Pons (tissue), 1 donor: ENCODE results near the gene TBCD.

Source experiments
- DNase-seq: peaks from one replicate; pipeline ENCODE4 v3.0.0-alpha.2; 2016; ENCODE audit warnings: low spot score

Gene TBCD

DNA sequence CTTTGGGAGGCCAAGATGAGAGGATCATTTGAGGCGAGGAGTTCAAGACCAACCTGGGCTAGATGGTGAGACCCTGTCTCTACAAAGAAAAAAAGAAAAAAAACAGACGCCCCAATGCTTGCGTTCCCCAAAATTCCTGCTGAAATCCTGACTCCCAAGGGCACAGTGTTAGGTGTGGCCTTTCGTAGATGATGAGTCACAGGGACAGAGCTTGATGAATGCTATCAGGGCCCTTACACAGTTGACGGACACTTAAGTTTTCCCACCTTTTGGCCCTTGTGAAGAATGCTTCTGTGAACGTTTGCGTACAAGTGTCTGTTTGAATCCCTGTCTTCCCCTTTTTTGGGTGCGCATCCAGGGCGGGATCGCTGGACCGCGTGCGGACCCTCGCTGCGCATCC, 104.5 kb downstream of the TBCD start:
- DNase-seq, result no peak

DNA sequence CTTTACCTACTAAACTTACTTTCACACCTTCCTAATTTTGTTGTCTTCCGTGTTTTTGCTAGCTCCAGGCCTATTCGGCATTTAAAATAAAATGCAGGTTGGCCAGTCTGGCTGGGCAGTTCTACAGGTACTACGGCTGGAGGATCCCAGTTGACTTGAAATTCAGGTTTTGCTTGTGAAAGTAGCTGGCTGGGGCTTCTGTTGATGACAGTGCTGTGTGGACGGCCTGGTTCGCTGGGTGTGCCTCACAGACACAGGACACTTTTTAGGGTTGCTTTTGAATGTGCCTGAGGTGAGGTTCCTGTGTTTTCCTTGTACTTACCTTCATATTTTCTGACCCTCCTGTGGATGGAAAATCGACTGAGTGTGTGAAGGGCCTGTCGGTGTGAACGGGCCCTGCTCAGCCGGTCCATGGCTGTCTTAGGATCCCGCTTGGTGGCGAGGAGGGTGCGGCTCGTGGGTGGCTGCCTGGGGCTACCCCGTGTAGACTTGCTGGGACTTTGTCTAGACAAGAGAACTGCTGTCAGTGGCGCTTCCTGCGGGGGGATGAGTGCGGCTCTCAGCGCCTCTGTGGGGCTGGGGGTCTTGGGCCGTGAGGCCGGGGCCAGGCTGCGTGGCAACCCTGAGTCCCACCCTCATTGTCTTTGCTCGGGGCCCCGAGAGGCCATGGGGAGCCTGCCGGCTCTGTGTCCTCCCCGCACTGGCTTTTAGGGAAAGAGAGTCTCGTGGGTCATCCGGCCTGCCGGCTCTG, 106.7 kb downstream of the TBCD start:
- DNase-seq, result no peak

- DNase-seq, result no peak
Measured at GRCh38 chr17:82859431-82860403, 107.9 kb downstream of the TBCD start.

- no peak for DNase-seq
Measured at GRCh38 chr17:82860606-82861392, 108.9 kb downstream of the TBCD start.

DNA sequence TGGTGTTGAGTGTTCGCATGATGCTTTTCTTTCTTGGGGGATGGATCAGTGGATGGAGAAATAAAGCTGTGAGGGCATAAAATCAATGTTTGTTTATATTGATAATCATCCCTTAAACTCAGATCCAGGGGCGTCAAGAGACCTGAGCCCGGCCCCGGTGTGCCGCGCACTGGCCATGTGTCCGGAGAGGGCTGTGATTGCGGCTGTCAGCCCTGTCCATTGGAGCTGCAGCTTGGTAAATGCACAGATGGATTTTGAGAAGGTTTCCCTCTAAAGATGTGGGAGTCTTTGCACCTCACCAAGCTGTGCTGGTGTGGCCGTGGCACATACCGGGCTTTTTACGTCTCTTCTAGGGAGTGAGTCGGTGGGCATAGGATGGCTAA, 109.5 kb downstream of the TBCD start:
- no peak for DNase-seq

GRCh38 chr17:82862191-82862590, 110.3 kb downstream of the TBCD start:
- DNase-seq, result no peak

- DNase-seq, result no peak
Measured at GRCh38 chr17:82862737-82863382, 111.0 kb downstream of the TBCD start.

DNA sequence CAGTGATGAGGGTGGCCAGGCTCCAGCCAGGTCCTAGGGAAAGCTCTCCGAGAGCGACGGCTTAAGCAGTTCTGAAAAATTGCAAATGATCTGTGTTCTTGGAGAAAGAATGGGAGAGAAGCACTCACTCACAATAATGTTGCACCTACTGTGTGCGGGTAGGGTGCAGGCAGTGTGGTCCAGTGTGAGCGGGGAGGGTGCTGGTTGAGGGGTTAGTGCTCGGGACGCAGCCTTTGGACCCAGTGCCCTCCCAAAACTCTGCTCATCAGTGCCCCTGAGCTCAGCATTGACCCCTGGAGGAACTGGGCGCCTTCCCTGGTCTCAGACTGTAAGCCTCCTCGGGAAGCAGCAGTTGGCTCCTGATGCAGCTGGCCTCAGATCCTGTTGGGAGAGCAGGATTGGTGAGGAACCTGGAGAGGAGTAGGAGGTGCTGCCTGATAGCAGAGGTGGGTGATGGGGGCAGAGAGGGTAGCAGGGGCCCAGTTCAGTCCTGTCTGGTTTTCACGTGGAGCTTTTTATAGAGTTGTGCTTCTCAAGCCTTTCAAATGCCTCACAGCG, 111.6 kb downstream of the TBCD start:
- no peak for DNase-seq

DNA sequence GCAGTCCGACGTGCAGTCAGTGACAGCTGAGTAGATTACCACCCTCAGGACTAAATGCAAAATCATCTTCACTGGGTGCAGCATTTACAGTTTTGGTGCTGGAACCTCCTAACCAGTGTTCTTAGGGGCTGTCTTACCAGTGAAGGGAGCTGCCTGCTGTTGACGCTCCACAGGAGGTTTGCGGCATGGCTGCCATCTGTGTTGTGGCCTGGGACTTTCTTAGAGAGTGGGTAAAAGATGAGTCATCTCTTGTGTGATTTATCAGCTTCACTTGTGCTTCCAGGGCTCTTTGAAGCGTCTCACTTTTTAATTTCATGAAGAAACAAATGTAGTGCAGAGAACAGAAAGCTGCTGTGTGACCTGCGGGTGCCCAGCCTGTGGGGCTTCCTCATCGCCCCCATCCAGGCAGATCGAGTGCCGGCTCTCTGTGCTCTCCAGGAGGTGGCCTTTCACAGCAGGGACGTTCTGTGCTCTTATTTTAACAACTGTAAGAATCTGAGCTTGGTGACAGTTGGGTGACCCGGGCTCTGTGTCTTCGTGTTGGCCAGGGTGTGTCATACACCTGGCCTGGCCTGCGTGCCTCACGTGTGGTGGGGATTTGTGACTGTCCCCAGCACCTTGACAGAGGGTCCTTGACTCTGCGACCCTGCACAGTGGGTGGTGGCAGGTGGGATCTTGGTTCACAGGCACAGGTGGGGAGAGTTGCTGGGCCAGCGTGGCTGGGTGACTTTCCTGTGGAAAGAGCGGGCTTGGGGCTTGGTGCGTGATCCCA, 112.3 kb downstream of the TBCD start:
- DNase-seq, result no peak

DNA sequence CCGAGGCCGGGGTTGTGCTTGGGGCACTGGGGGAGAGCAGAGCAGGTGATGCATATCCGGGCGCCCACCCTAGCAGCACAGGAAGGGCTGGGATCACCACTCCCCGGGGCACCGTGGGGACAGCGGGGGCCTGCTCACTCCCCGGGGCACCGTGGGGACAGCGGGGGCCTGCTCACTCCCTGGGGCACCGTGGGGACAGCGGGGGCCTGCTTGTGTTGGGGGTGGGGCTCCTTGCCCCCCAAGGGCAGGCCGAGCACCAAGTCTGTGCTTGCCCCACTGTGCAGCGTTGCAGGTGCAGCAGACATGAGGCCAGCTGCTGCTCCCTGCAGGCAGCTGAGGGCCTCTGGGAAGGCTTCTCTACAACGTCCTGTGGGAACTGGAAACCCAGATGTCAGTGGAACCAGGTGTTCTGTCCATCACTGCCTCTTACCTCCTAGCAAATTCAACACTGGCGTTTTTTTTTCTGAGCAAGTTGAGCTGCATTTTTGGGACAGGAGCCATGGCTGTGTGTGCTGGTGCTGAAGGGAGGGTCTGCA, 112.9 kb downstream of the TBCD start:
- DNase-seq, result no peak

DNA sequence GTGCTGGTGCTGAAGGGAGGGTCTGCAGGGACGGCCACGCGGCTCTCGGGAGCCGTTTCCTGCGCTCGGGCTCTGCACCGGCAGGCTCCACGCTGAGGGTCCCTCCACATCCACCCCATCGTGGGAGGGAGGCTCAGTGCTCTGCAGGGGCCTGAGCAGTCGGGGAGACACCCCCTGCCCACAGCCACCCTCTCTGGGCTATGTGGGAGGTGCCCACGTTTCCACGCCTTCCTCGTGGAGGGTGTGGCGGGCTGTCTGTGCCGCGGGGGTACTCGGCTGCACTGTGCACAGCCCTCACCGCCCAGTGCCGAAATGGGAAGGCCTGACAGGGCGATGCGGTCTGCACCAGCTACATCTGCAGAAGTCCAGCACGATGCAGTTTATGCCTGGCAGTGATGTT, 113.4 kb downstream of the TBCD start:
- DNase-seq, result no peak

DNA sequence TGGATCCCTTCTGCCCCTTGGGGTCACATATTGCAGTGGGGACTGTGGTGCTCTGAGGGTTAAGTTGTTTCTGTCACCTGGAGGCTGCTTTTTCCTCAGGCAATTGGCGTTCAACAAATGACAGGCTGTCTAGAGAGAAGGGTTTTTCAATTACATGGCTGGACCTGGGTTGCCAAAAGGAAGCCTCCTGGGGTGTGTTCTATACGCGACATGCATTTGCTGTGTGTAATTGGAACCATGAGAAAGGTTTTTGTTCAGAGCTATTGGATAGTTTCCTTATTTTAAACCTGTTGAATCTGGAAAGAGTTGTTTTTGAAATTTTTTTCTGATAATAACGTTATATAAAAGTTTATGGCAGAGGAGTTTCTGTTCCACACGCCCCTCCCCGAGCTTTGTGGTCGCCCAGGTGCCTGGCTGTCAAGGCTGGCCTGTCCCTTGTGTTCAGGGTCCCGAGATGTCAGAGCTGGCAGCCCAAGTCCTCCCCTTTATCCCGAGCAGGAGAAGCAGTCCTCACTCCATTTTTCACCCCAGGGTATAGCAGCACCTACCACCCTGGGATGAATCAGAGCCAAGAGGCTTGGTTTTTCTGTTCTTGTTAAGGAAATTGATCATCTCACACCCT, 114.0 kb downstream of the TBCD start:
- DNase-seq, result no peak

- no peak for DNase-seq
Measured at GRCh38 chr17:82866590-82867191, 114.8 kb downstream of the TBCD start.

DNA sequence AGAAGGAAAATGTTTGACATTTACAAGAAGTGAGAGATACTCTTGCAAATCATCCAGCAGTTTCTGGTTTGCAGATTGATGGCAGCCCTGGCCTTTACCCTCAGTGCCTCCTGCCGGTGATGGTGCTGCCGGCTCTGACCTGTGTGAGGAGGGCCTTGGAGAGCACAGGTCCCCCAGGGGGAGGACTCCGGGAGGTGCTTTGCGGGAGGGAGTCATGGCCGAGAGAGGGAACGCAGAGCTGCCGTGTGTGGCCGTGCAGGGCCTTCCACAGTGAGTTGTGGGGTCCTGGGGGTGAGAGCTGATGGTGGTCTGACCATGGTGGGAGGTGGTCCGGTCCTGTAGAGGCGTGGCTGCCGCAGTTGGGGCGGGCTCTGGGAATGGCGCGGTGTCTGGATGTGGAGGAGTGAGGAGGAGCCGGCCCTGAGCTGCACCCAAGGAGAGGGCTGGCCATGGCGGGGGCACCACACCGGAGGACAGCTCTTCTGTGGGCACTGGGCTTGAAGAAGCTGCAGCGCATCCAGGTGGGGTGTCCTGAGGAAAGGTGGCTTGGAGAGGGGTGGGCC, 116.0 kb downstream of the TBCD start:
- DNase-seq, result no peak

DNA sequence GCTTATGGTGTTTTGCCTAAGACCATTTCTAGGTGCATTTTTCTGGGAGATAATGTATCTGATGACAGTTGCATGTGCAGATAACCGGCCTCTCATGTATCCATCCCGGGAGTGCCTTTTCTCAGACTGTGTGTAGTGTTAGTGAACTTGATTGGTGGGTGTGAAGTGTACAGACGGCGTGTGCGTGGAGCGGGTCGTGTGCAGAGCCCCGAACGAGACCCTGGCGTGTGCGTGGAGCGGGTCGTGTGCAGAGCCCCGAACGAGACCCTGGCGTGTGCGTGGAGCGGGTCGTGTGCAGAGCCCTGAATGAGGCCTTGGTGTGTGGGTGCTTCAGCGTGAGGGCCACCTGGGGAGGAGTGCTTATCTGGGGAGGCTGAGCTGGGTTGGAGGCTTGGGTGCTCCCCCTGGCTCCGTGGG, 116.9 kb downstream of the TBCD start:
- DNase-seq, result no peak

DNA sequence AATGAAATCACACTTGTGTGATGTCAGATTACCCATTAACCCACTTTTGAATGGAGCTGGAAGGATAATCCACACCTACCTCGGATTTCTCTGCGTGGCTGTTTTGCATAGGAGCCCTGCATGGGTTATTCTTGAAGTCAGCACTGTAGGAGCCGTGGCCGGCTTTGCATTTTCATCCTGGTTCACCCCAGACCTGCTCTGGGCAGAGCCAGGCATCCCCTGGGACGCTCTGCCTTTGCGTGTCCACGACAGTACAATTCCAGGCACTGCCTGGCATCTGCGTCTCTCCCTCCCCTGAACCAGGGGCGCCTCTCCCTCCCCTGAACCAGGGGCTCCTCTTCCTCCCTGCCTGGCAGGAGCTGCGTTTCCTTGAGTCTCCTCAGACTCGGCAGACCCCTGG, 117.7 kb downstream of the TBCD start:
- DNase-seq, result no peak

GRCh38 chr17:82870091-82870491, 118.2 kb downstream of the TBCD start:
- DNase-seq, result no peak

GRCh38 chr17:82870541-82870940, 118.7 kb downstream of the TBCD start:
- DNase-seq, result no peak

DNA sequence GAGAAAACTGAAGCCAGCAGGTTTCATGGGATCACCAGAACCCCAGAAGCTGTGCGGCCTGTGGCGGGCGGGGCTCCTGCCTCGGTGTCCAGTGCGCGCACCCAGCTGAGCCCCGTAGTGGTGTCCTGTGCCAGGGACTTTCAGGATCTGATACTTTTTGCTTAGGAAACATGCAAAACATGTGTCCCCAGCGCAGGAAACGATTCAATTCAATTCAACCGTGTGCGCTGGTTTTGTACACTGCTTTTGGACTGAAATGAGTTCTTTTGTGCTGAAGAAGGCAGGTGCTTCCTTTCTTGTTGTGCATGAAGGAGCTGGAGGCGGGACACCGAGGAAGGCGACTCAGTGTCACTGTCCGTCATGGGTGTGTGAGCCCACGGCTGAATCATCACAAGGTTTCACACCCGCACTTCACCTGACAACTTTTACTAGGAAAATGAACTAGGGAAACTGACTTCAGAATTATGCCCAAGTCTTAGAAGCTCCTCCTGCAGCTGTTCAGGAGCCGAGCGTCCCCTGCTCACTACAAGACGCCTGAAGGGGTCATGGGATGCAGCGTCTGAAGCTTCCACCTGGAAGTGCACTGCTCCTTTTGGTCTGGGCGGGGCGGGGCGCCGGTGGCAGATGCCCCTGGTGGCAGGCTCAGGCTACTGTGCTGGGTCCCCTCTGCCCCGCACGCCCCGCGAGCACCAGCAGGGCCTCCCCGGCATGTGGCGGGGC, 119.4 kb downstream of the TBCD start:
- DNase-seq, result no peak
